Erythroblast (primary cell): Measurements from ENCODE around the gene RIMBP2.

Experiments
- GATA1 ChIP-seq: IDR thresholded peaks from 2 replicates; pipeline ENCODE4 v1.6.1; 2011; ENCODE audit warnings: low read depth, mild to moderate bottlenecking, control low read depth, low read length, moderate library complexity
- POLR2A ChIP-seq: IDR thresholded peaks from 2 replicates; pipeline ENCODE4 v1.6.1; 2011; ENCODE audit warnings: mild to moderate bottlenecking, low read length

- TF ChIP-seq POLR2A (no peak), GATA1 (no peak)
Measured at GRCh38 chr12:130488358-130488710, 227.8 kb downstream of the RIMBP2 start.
